Esophagus squamous epithelium (tissue), 4 donors: ENCODE data around the gene NKD2.

Experiments
- POLR2A ChIP-seq, 4 donors: fragments of 450-650 bp; IDR thresholded peaks; one replicate each; pipeline ENCODE4 v1.6.1; 2017; ENCODE audit warnings: antibody characterized with exemption in 4 of 4, mild to moderate bottlenecking in 4 of 4, moderate library complexity in 3 of 4
- TF ChIP-seq, protein P1 (sequence below), 6 experiments: fragments of 450-650 bp in 4 of 6; fragments of 200-600 bp in 2 of 6; sonication (generic) in 2 of 6; IDR thresholded peaks; one replicate each; pipeline ENCODE4 v1.5.1; 2016 to 2019; ENCODE audit warnings: antibody characterized with exemption in 6 of 6, mild to moderate bottlenecking in 4 of 6, moderate library complexity in 4 of 6

- TF ChIP-seq POLR2A (IDR thresholded peaks at IDR 0.05) = no peak
- TF ChIP-seq, protein P1, sequence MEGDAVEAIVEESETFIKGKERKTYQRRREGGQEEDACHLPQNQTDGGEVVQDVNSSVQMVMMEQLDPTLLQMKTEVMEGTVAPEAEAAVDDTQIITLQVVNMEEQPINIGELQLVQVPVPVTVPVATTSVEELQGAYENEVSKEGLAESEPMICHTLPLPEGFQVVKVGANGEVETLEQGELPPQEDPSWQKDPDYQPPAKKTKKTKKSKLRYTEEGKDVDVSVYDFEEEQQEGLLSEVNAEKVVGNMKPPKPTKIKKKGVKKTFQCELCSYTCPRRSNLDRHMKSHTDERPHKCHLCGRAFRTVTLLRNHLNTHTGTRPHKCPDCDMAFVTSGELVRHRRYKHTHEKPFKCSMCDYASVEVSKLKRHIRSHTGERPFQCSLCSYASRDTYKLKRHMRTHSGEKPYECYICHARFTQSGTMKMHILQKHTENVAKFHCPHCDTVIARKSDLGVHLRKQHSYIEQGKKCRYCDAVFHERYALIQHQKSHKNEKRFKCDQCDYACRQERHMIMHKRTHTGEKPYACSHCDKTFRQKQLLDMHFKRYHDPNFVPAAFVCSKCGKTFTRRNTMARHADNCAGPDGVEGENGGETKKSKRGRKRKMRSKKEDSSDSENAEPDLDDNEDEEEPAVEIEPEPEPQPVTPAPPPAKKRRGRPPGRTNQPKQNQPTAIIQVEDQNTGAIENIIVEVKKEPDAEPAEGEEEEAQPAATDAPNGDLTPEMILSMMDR (IDR thresholded peaks at IDR 0.05) = no peak
Observed at GRCh38 chr5:1019001-1019905, 10.7 kb downstream of the NKD2 start.
